Skeletal muscle tissue (tissue), 4 donors: ENCODE data around the gene LIAS. TPM values are rescaled to one million over a fixed set of nuclear protein-coding genes. Genes with fewer than 3 reads are reported as not detected.
A peak's percentile ranks its signal among the peaks of the same experiment; 100 is the strongest.
"Not testable (repeated sequence)": the region's sequence is repeated elsewhere in the genome, so short reads cannot be mapped to it uniquely, and the experiment has no call there.

Experiments used
- H3K27ac ChIP-seq: one replicate; pipeline ENCODE4 v1.7.0; 2013; ENCODE audit warnings: mild to moderate bottlenecking, low read depth, low read length, inconsistent platforms
- H3K27me3 ChIP-seq, 3 donors: one replicate each; pipeline ENCODE4 v1.7.0; 2013; ENCODE audit warnings: low read length in 3 of 3; ENCODE audit not compliant: control insufficient read depth in 3 of 3, insufficient read depth in 3 of 3
- H3K36me3 ChIP-seq, 3 donors: one replicate each; pipeline ENCODE4 v1.7.0; 2013; ENCODE audit warnings: low read length in 3 of 3; ENCODE audit not compliant: control insufficient read depth in 3 of 3, insufficient read depth in 3 of 3
- H3K4me1 ChIP-seq, 3 donors: one replicate each; pipeline ENCODE4 v1.7.0; 2013; ENCODE audit warnings: low read length in 3 of 3, mild to moderate bottlenecking in 3 of 3; ENCODE audit not compliant: control insufficient read depth in 3 of 3, insufficient read depth in 3 of 3
- H3K4me3 ChIP-seq, 3 donors: one replicate each; pipeline ENCODE4 v1.7.0; 2013; ENCODE audit warnings: low read length in 3 of 3
- H3K9ac ChIP-seq, 3 donors: one replicate each; pipeline ENCODE4 v1.7.0; 2013; ENCODE audit warnings: low read length in 3 of 3, mild to moderate bottlenecking in 3 of 3, moderate library complexity in 2 of 3, low read depth in 1 of 3
- H3K9me3 ChIP-seq, 3 donors: one replicate each; pipeline ENCODE4 v1.7.0; 2013; ENCODE audit warnings: low read length in 3 of 3; ENCODE audit not compliant: control insufficient read depth in 3 of 3
- total RNA-seq: library from RNA; depleted of rRNA; stranded (reverse); fragments of >200 nt; gene quantifications from one replicate; pipeline ENCODE4 v1.2.3, GENCODE V29; 2014
- donor health status: Osteomylitis.

Gene LIAS
- total RNA-seq, 1 donor from 2014 or later = 18.8 TPM

DNA sequence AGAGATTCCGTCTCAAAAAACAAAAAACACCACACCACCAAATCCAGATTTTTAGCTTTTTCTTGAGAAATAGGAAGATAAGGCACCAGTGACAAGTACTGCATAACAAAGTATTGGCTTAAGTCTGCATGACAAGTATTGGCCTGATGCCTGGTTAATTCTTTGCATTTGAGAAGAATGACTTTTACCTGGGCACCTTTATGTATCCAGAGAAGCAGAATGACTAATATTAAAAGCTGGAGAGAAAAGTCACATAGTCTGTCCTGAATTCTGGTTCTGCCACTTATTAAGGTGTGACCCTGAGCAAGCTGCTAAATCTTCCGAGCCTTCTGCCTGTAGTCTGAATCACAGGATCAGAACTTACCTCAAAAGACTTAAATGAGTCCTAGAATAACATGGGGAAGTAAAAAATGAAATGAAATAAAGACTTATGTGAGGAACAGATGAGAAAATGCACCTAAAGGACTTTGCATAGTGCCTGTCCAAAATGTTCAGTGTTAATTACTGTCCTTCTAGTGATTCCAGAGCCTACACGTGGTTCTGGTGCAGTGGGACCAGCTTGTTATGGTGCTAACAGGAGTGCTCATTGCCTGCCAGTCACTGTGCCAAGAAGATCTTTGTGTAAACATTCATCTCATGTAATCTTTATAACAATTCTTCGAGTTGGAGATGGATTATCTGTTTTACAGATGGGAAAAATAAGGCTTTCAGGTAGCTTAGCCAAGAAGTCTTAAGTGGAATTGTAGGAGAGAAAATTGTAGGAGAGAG, 36.8 kb downstream of the LIAS start:
- no peak overlapping the region for H3K9ac ChIP-seq
- H3K4me1 ChIP-seq = no peaks in the 10 kb centered on the region
- no peaks in the 10 kb centered on the region for H3K27me3 ChIP-seq
- no peak overlapping the region for H3K4me3 ChIP-seq
- no peaks in the 10 kb centered on the region for H3K9me3 ChIP-seq
- peaks cover 0 to 5% (median 4%) of the 10 kb centered on the region in 3 donors for H3K36me3 ChIP-seq
- H3K27ac ChIP-seq = no peak overlapping the region

DNA sequence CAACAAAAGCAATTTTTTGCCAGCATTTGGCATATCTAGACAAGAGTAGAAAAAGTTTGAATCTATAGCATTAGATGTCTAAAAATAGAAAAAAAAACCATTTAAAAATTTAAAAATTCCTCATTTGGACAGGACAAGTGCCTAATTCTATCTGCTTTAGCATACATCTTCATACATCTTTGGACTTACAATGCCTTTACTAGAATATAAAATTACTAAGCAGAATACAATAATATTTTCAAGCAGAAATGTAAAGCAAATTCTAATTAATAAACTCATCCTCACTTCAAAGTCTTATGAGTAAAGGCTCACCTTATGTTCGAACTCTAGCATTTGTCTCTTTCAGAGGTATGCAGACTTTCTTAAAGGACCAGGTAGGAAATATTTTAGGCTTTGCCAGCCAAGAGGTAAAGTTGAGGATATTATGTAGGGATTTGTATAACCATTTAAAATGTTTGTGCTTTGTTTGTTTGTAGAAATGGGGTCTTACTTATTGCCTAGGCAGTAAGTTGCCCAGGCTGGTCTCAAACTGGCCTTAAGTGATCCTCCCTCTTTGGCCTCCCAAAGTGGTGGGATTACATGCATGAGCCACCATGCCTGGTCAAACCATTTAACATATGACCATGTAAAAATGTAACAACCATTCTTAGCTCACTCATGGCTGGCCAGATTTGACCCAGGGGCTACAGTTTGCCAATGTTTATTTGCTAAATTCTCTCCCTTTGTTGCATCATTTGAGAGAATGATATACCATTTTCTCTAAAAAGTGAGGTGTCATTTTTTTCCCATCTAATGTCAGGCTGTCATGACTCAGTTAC, 39.3 kb downstream of the LIAS start:
- H3K27ac ChIP-seq = no peak overlapping the region
- no peaks in the 10 kb centered on the region for H3K4me1 ChIP-seq
- no peaks in the 10 kb centered on the region for H3K9me3 ChIP-seq
- no peak overlapping the region for H3K4me3 ChIP-seq
- H3K9ac ChIP-seq = no peak overlapping the region
- peaks cover 5 to 12% (median 7%) of the 10 kb centered on the region in 3 donors for H3K36me3 ChIP-seq
- no peaks in the 10 kb centered on the region for H3K27me3 ChIP-seq

- H3K4me3 ChIP-seq = no peak overlapping the region
- no peaks in the 10 kb centered on the region for H3K9me3 ChIP-seq
- H3K9ac ChIP-seq = no peak overlapping the region
- H3K27ac ChIP-seq = no peak overlapping the region
- H3K4me1 ChIP-seq = no peaks in the 10 kb centered on the region
- H3K36me3 ChIP-seq = peaks cover 5 to 17% (median 10%) of the 10 kb centered on the region in 3 donors
- no peaks in the 10 kb centered on the region for H3K27me3 ChIP-seq
Measured at GRCh38 chr4:39498727-39499020, 39.8 kb downstream of the LIAS start.

DNA sequence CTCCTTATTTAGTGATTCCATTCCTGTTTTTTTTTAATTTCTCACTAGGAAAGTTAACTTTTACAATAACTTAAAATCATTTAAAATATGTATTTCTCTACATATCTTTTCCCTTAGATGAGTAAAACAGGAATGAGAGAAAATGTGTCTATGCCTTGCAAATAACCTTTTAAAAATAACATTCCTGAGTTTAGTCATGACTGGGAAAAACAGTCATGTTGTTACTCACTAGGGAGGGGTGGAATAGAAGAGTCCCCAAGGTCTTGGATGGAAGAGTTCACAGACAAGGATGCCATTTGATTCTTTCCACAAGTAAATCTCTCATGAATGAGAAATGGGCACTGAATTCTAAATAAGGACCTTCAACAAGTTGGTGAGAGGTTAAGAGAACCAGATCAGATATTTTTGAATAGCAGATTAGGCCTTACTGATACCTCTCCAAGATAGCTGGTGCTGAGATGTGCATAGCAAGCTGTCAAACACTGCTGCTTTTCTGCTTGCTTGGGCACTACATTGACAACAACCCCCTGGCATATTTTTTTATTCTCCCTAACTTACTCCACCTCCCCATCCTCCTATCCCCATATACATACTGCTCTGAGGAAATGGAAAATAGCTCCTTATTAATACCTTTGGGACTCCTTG, 43.3 kb downstream of the LIAS start:
- Histone ChIP-seq H3K27ac (peak overlapping the region; percentile 47), H3K9ac (no peak overlapping the region), H3K27me3 (no peaks in the 10 kb centered on the region), H3K36me3 (peaks cover 5 to 45% (median 36%) of the 10 kb centered on the region in 3 donors), H3K4me3 (no peak overlapping the region), H3K4me1 (no peaks in the 10 kb centered on the region), H3K9me3 (no peaks in the 10 kb centered on the region)

GRCh38 chr4:39502664-39503035, 43.8 kb downstream of the LIAS start:
- Histone ChIP-seq H3K36me3 (peaks cover 5 to 45% (median 41%) of the 10 kb centered on the region in 3 donors), H3K27ac (peak overlapping the region; percentile 47)
- not testable (repeated sequence) for H3K4me1 ChIP-seq, H3K4me3 ChIP-seq, H3K27me3 ChIP-seq, H3K9me3 ChIP-seq, H3K9ac ChIP-seq

GRCh38 chr4:39504538-39504937, 45.7 kb downstream of the LIAS start:
- no peak overlapping the region for H3K27ac ChIP-seq
- no peak overlapping the region for H3K9ac ChIP-seq
- H3K4me1 ChIP-seq = no peaks in the 10 kb centered on the region
- no peaks in the 10 kb centered on the region for H3K27me3 ChIP-seq
- no peaks in the 10 kb centered on the region for H3K9me3 ChIP-seq
- H3K36me3 ChIP-seq = peaks cover 7 to 57% (median 52%) of the 10 kb centered on the region in 3 donors
- no peak overlapping the region for H3K4me3 ChIP-seq

DNA sequence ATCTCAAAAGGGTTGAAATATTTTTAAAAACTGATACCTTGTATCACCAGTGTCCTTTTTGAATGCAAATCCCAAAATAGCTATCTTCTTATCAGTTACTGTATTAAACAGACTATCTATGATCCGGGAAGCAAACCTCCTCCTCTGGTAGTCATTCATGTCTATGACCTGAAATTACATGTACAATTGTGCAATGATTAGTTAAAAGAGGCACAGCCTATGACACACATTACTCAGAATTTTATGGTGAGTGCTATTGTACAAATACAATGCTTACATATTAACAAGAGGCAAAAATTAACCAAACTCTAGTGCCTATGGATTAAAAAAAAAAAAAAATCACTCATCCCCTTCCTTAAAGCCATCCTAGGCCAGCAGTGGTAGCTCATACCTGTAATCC, 46.7 kb downstream of the LIAS start:
- no peaks in the 10 kb centered on the region for H3K27me3 ChIP-seq
- H3K36me3 ChIP-seq = peaks cover 11 to 62% (median 62%) of the 10 kb centered on the region in 3 donors
- no peak overlapping the region for H3K9ac ChIP-seq

DNA sequence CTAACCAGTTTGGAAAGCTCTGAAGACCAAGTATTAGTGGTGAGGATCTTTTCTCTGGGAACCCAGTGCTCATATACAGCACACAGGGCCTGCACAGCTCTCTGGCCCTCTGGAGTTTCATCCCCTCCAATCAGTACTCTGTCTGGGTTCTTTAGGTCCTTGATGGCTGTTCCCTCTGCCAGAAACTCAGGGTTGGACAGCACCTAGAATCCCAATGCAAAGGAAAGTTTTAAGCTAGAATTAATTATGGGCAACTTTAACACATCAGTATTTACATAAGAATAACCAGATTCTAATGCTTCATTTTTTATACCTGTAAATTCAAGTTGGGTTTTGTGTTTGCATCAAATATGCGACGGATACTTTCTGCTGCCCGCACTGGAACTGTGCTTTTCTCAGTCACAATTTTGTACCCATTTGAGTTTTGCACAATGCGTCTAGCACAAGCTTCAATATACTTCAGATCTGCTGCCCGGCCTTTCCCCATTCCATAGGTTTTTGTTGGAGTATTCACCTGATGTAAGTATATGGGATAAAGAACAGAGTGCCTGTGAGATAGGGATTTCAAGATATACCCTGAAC, 51.6 kb downstream of the LIAS start:
- peaks cover 16 to 49% (median 41%) of the 10 kb centered on the region in 3 donors for H3K36me3 ChIP-seq
- H3K9ac ChIP-seq = no peak overlapping the region
- no peaks in the 10 kb centered on the region for H3K4me1 ChIP-seq
- H3K27me3 ChIP-seq = no peaks in the 10 kb centered on the region
- H3K27ac ChIP-seq = no peak overlapping the region
- H3K9me3 ChIP-seq = no peaks in the 10 kb centered on the region
- no peak overlapping the region for H3K4me3 ChIP-seq

More for the DNA sequence above, 46.7 kb downstream of the LIAS start:
- H3K4me1 ChIP-seq = no peaks in the 10 kb centered on the region
- no peaks in the 10 kb centered on the region for H3K9me3 ChIP-seq
- no peak overlapping the region for H3K27ac ChIP-seq
- no peak overlapping the region for H3K4me3 ChIP-seq

GRCh38 chr4:39514266-39514665, 55.4 kb downstream of the LIAS start:
- H3K9ac ChIP-seq, H3K27me3 ChIP-seq, H3K4me1 ChIP-seq, H3K4me3 ChIP-seq, H3K27ac ChIP-seq, H3K9me3 ChIP-seq: not testable (repeated sequence)
- peaks cover 8 to 29% (median 18%) of the 10 kb centered on the region in 3 donors for H3K36me3 ChIP-seq
